Measurements from ENCODE around the gene NSUN6. TPM values are rescaled to one million over a fixed set of nuclear protein-coding genes. Genes with fewer than 3 reads are reported as not detected.

Gene NSUN6
- total and polyA plus RNA-seq, 7 donors: 3.0 to 7.0 (median 4.0) TPM

DNA sequence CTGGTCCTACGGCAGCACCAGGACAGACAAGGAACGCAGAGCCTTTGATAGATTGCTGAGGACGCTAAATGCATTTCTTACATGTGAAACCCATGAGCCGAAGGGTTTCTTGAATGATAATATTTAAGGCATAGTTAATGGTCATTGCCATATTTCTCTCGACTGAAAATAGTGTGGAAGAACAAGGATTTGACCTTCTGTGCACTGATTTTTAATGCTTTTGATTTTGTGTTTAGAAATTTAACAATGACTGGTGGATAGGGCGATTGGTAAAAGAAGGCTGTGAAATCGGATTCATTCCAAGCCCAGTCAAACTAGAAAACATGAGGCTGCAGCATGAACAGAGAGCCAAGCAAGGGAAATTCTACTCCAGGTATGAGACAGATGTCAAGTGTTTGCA is 150.8 kb downstream of the NSUN6 start:
- ATAC-seq (no peak), DNase-seq (no peak)
- intact Hi-C loops (cut with DNase I): no loop called here
- no peaks in the 10 kb centered on the region for H3K27me3 ChIP-seq (ENCODE audit: insufficient read depth in 3 of 3, low read length in 2 of 3)
- TF ChIP-seq, protein P1, sequence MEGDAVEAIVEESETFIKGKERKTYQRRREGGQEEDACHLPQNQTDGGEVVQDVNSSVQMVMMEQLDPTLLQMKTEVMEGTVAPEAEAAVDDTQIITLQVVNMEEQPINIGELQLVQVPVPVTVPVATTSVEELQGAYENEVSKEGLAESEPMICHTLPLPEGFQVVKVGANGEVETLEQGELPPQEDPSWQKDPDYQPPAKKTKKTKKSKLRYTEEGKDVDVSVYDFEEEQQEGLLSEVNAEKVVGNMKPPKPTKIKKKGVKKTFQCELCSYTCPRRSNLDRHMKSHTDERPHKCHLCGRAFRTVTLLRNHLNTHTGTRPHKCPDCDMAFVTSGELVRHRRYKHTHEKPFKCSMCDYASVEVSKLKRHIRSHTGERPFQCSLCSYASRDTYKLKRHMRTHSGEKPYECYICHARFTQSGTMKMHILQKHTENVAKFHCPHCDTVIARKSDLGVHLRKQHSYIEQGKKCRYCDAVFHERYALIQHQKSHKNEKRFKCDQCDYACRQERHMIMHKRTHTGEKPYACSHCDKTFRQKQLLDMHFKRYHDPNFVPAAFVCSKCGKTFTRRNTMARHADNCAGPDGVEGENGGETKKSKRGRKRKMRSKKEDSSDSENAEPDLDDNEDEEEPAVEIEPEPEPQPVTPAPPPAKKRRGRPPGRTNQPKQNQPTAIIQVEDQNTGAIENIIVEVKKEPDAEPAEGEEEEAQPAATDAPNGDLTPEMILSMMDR (IDR thresholded peaks at IDR 0.05): no peak
- no peak overlapping the region for H3K27ac ChIP-seq
- 60 to 65% (median 60%) methylated on average over 7 of the region's 7 CpGs for WGBS, 3 donors
- H3K36me3 ChIP-seq (ENCODE audit: insufficient read depth in 1 of 2, low read depth in 1 of 2): no peaks in the 10 kb centered on the region
- H3K9me3 ChIP-seq: no peaks in the 10 kb centered on the region
- no peaks in the 10 kb centered on the region for H3K4me1 ChIP-seq
- no peak overlapping the region for H3K4me3 ChIP-seq

DNA sequence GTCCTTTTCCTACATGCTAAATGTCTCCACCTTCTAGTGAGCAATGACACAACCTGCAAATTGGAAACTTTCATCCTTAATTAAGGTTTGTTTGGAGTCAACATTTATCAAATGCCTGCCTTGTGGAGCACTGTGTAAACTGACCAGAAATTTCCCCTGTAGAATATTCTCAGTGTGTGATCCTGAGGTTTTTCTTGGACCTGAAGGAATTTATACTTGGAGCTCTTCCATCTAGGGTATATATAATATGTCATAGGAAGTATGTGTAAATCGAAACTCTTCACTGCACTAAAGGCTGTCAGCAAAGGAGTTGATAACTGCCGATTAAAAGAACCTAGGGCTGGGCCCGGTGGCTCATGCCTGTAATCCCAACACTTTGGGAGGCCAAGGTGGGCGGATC is 152.4 kb downstream of the NSUN6 start:
- Histone ChIP-seq H3K9me3 (no peaks in the 10 kb centered on the region), H3K27me3 (ENCODE audit: insufficient read depth in 3 of 3, low read length in 2 of 3) (no peaks in the 10 kb centered on the region), H3K4me1 (no peaks in the 10 kb centered on the region), H3K36me3 (ENCODE audit: insufficient read depth in 1 of 2, low read depth in 1 of 2) (no peaks in the 10 kb centered on the region), H3K27ac (no peak overlapping the region), H3K4me3 (no peak overlapping the region)
- TF ChIP-seq, protein P1 (IDR thresholded peaks at IDR 0.05): no peak
- WGBS, 3 donors: 65 to 75% (median 70%) methylated on average over 4 of the region's 4 CpGs
- DNase-seq (no peak), ATAC-seq (no peak)
- intact Hi-C loops (cut with DNase I): no loop called here

DNA sequence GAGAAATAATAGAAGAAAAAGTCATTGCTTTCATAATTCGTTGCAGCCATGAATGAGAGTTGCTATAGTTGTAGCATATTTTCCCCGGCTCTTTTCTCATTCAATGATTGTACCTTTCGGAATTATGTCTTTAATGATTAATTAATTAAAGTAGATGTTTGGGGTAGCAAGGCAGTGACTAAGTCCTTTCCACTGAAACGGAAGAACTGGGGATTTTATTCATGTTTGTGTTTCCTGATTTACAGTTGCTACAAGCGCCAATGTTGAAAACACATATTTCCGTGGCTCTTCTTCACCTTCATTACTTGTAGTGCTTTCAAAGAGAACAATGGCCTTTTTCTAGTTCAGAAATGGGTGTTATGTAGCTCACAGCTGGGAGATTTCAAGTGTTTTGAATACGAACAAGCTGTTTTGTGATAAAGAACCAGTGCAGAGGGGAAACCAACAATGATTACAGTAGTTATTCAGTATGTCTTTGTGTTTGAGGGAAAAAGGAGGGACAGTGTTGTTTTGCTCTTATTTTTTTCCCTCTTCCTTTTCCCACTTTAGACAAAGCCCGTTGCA is 153.5 kb downstream of the NSUN6 start:
- no peaks in the 10 kb centered on the region for H3K9me3 ChIP-seq
- 72 to 74% (median 73%) methylated on average over 8 of the region's 8 CpGs for WGBS, 3 donors
- H3K27ac ChIP-seq: no peak overlapping the region
- no peaks in the 10 kb centered on the region for H3K36me3 ChIP-seq (ENCODE audit: insufficient read depth in 1 of 2, low read depth in 1 of 2)
- no peaks in the 10 kb centered on the region for H3K27me3 ChIP-seq (ENCODE audit: insufficient read depth in 3 of 3, low read length in 2 of 3)
- TF ChIP-seq, protein P1 (IDR thresholded peaks at IDR 0.05): no peak
- no peaks in the 10 kb centered on the region for H3K4me1 ChIP-seq
- ATAC-seq (no peak), DNase-seq (no peak)
- H3K4me3 ChIP-seq: no peak overlapping the region
- intact Hi-C loops (cut with DNase I): no loop called here

Other genes with a start within 250 kb of the NSUN6 start
- 1 to 10 TPM; 4.3 to 7.8 (median 7.0) TPM for gene ARL5B, start 7.8 kb upstream of the NSUN6 start, total RNA-seq
- 1 to 10 TPM; 2.9 to 8.9 (median 6.8) TPM for gene ARL5B, start 7.8 kb upstream of the NSUN6 start, polyA plus RNA-seq